SU-DHL-6 (cell line): ENCODE data around the gene KCNAB3.

Experiments used
- CTCF ChIP-seq: fragments of 200-600 bp; sonication (generic); IDR thresholded peaks from one replicate; pipeline ENCODE4 v1.5.1; 2017; ENCODE audit warnings: antibody characterized with exemption, mild to moderate bottlenecking, low read length, moderate library complexity; ENCODE audit not compliant: insufficient read depth, poor library complexity, severe bottlenecking
- EZH2phosphoT487 ChIP-seq: fragments of 200-600 bp; sonication (generic), shearing (Covaris generic); conservative IDR thresholded peaks from 2 replicates; pipeline ENCODE4 v1.6.1; 2018; ENCODE audit warnings: mild to moderate bottlenecking, antibody characterized with exemption, low read length, moderate library complexity, mixed read lengths

- TF ChIP-seq CTCF, result no peak
- no peak for TF ChIP-seq EZH2phosphoT487
Measured at GRCh38 chr17:7959503-7960253, 30.0 kb upstream of the KCNAB3 start.
